Parathyroid adenoma (tissue), 2 donors: ENCODE data around the gene PTGES.

ENCODE experiments used
- H2AFZ ChIP-seq: fragments of 300-600 bp; sonication (generic); one replicate; pipeline ENCODE4 v1.7.0; 2017; ENCODE audit warnings: antibody characterized with exemption, mild to moderate bottlenecking
- H3K27ac ChIP-seq: fragments of 300-600 bp; sonication (generic); one replicate; pipeline ENCODE4 v1.7.0; 2017
- H3K27me3 ChIP-seq: fragments of 300-600 bp; sonication (generic); one replicate; pipeline ENCODE4 v1.7.0; 2017; ENCODE audit warnings: low read length; ENCODE audit not compliant: control insufficient read depth, insufficient read depth
- H3K36me3 ChIP-seq: fragments of 300-600 bp; sonication (generic); one replicate; pipeline ENCODE4 v1.7.0; 2017; ENCODE audit warnings: low read length; ENCODE audit not compliant: control insufficient read depth, insufficient read depth
- H3K4me1 ChIP-seq: fragments of 300-600 bp; sonication (generic); one replicate; pipeline ENCODE4 v1.7.0; 2017; ENCODE audit warnings: control low read depth
- H3K4me2 ChIP-seq: fragments of 300-600 bp; sonication (generic); one replicate; pipeline ENCODE4 v1.7.0; 2017; ENCODE audit warnings: low read length
- H3K4me3 ChIP-seq: fragments of 300-600 bp; sonication (generic); one replicate; pipeline ENCODE4 v1.7.0; 2017; ENCODE audit warnings: low read depth, low read length
- H3K79me2 ChIP-seq: fragments of 300-600 bp; sonication (generic); one replicate; pipeline ENCODE4 v1.7.0; 2017; ENCODE audit warnings: control low read depth
- H3K9ac ChIP-seq: fragments of 300-600 bp; sonication (generic); one replicate; pipeline ENCODE4 v1.7.0; 2017; ENCODE audit warnings: mild to moderate bottlenecking
- H3K9me3 ChIP-seq: fragments of 300-600 bp; sonication (generic); one replicate; pipeline ENCODE4 v1.7.0; 2017; ENCODE audit warnings: low read length; ENCODE audit not compliant: control insufficient read depth
- TF ChIP-seq, protein P1 (sequence below): fragments of 300-600 bp; sonication (generic); IDR thresholded peaks from one replicate; pipeline ENCODE4 v1.7.0; 2017; ENCODE audit warnings: antibody characterized with exemption, mild to moderate bottlenecking
- donor health status: primary hyperparathyroidism.

PTGES gene

DNA sequence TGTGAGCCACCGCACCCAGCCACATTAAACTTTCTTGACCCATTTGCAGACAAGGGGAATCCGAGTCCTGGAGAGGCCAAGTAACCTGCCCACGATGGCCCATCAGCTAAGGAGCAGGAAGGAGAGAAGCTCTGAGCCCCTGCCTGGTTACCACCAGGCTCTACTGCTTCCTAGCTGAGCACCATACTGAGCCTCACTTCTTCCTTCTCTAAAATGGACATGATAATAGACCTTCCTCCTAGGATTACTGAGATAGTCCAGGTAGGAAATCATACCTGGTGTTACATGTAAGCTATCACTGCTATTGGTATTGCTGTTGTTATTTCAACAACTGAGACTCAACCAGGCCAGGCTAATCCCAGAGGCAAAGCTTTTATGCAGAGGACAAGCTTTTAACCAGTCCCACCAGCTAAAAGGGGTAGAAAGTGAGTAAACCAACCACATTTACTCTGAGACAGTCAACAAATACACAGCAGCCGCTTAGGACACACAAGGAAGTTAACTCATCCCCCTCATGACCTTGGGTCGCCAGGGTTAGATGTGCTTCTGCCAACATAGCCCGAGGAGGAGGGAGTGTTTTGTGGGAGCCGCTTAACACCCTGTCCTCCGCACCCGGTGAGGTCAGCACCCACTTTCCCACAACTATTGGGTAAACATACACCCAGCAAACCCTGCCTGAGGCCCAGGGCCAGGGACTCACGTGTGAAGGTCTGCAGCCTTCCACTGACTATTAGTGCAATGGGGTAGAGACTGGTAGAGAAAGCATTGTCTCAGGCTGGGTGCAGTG, 20.6 kb upstream of the PTGES start:
- H3K36me3 ChIP-seq = no peaks in the 10 kb centered on the region
- H3K9ac ChIP-seq = no peak overlapping the region
- no peaks in the 10 kb centered on the region for H3K27me3 ChIP-seq
- no peaks in the 10 kb centered on the region for H3K4me1 ChIP-seq
- no peaks in the 10 kb centered on the region for H3K9me3 ChIP-seq
- TF ChIP-seq, protein P1, sequence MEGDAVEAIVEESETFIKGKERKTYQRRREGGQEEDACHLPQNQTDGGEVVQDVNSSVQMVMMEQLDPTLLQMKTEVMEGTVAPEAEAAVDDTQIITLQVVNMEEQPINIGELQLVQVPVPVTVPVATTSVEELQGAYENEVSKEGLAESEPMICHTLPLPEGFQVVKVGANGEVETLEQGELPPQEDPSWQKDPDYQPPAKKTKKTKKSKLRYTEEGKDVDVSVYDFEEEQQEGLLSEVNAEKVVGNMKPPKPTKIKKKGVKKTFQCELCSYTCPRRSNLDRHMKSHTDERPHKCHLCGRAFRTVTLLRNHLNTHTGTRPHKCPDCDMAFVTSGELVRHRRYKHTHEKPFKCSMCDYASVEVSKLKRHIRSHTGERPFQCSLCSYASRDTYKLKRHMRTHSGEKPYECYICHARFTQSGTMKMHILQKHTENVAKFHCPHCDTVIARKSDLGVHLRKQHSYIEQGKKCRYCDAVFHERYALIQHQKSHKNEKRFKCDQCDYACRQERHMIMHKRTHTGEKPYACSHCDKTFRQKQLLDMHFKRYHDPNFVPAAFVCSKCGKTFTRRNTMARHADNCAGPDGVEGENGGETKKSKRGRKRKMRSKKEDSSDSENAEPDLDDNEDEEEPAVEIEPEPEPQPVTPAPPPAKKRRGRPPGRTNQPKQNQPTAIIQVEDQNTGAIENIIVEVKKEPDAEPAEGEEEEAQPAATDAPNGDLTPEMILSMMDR = no peak
- H3K4me3 ChIP-seq = no peak overlapping the region
- no peak overlapping the region for H3K4me2 ChIP-seq
- H2AFZ ChIP-seq = no peak overlapping the region
- H3K27ac ChIP-seq = no peak overlapping the region
- H3K79me2 ChIP-seq = no peaks in the 10 kb centered on the region

- no peaks in the 10 kb centered on the region for H3K4me1 ChIP-seq
- no peaks in the 10 kb centered on the region for H3K79me2 ChIP-seq
- no peak overlapping the region for H2AFZ ChIP-seq
- no peak overlapping the region for H3K27ac ChIP-seq
- no peak overlapping the region for H3K4me2 ChIP-seq
- no peaks in the 10 kb centered on the region for H3K9me3 ChIP-seq
- no peak overlapping the region for H3K4me3 ChIP-seq
- no peaks in the 10 kb centered on the region for H3K27me3 ChIP-seq
- TF ChIP-seq, protein P1 = no peak
- no peaks in the 10 kb centered on the region for H3K36me3 ChIP-seq
- no peak overlapping the region for H3K9ac ChIP-seq
These were observed 17.9 kb upstream of the PTGES start for GRCh38 chr9:129770741-129771140.

- no peak overlapping the region for H3K4me2 ChIP-seq
- H2AFZ ChIP-seq = no peak overlapping the region
- no peaks in the 10 kb centered on the region for H3K9me3 ChIP-seq
- H3K79me2 ChIP-seq = no peaks in the 10 kb centered on the region
- no peaks in the 10 kb centered on the region for H3K27me3 ChIP-seq
- H3K27ac ChIP-seq = no peak overlapping the region
- TF ChIP-seq, protein P1 = no peak
- no peak overlapping the region for H3K4me3 ChIP-seq
- H3K4me1 ChIP-seq = no peaks in the 10 kb centered on the region
- no peak overlapping the region for H3K9ac ChIP-seq
- H3K36me3 ChIP-seq = no peaks in the 10 kb centered on the region
These were observed 16.8 kb upstream of the PTGES start for GRCh38 chr9:129769669-129770068.

GRCh38 chr9:129768486-129768885, 15.6 kb upstream of the PTGES start:
- no peak overlapping the region for H3K9ac ChIP-seq
- H3K4me1 ChIP-seq = no peaks in the 10 kb centered on the region
- no peak overlapping the region for H3K27ac ChIP-seq
- no peak overlapping the region for H3K4me3 ChIP-seq
- no peaks in the 10 kb centered on the region for H3K9me3 ChIP-seq
- H3K79me2 ChIP-seq = no peaks in the 10 kb centered on the region
- no peak overlapping the region for H2AFZ ChIP-seq
- no peak overlapping the region for H3K4me2 ChIP-seq
- H3K36me3 ChIP-seq = no peaks in the 10 kb centered on the region
- no peaks in the 10 kb centered on the region for H3K27me3 ChIP-seq
- TF ChIP-seq, protein P1 = no peak

DNA sequence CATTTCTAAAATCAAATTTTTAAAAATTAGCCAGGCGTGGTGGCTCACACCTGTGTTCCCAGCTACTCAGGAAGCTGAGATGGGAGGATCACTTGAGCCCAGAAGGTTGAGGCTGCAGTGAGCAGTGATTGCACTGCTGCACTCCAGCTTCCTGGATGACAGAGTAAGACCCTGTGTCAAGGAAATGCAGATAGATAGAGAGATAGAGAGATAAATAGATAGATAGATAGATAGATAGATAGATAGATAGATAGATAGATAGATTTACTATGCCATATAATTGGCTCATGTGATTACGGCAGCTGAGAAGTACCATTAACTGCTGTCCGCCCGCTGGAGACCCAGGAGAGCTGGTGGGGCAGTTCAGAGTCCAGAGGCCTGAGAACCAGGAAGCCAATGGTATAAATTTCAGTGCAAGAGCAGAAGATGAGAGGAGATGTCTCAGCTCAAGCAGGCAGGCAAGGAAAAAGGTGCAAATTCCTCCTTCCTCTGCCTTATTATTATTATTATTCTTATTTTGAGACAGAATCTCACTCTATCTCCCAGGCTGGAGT, 13.0 kb upstream of the PTGES start:
- Histone ChIP-seq H3K36me3 (no peaks in the 10 kb centered on the region), H3K9ac (no peak overlapping the region), H2AFZ (no peak overlapping the region), H3K4me1 (no peaks in the 10 kb centered on the region), H3K79me2 (no peaks in the 10 kb centered on the region), H3K9me3 (no peaks in the 10 kb centered on the region), H3K4me3 (no peak overlapping the region), H3K4me2 (no peak overlapping the region), H3K27ac (no peak overlapping the region), H3K27me3 (no peaks in the 10 kb centered on the region)
- TF ChIP-seq, protein P1 = no peak
